Measurements from ENCODE around the gene CCDC7. TPM values are rescaled to one million over a fixed set of nuclear protein-coding genes. Genes with fewer than 3 reads are reported as not detected.
"Not testable (repeated sequence)": the region's sequence is repeated elsewhere in the genome, so short reads cannot be mapped to it uniquely, and the experiment has no call there.

Gene CCDC7
- total RNA-seq, 2 experiments from 2014 or later = 12.7 to 15.2 TPM

DNA sequence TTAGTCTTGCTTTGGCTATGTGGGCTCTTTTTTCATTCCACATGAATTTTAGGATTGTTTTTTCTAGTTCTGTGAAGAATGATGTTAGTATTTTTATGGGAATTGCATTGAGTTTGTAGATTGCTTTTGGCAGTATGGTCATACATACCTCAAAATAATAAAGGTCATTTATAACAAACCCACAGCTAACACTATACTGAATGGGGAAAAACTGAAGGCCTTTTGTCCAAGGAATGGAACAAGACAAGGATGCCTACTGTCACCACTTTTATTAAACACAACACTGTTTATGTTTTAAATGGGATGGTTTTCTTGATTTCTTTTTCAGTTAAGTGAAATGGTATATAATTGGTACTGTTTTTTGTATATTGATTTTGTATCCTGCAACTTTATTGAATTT, 84.3 kb downstream of the CCDC7 start:
- POLR2A ChIA-PET = no interaction called here
- H3K9me3 Mint-ChIP-seq = peaks cover 10% of the 10 kb centered on the region
- no peak overlapping the region for H3K27ac Mint-ChIP-seq
- H3K36me3 Mint-ChIP-seq (ENCODE audit: low read depth) = peaks cover 17% of the 10 kb centered on the region
- H3K27me3 Mint-ChIP-seq = no peaks in the 10 kb centered on the region
- H3K4me3 Mint-ChIP-seq = no peak overlapping the region
- H3K4me1 Mint-ChIP-seq = no peaks in the 10 kb centered on the region
- DNase-seq = no peak
- CTCF ChIA-PET = interaction anchor here (0.6 kb wide), 1 partner anchor 504 kb away, joined by 3 read pairs; no protein-coding TSS in a partner anchor

DNA sequence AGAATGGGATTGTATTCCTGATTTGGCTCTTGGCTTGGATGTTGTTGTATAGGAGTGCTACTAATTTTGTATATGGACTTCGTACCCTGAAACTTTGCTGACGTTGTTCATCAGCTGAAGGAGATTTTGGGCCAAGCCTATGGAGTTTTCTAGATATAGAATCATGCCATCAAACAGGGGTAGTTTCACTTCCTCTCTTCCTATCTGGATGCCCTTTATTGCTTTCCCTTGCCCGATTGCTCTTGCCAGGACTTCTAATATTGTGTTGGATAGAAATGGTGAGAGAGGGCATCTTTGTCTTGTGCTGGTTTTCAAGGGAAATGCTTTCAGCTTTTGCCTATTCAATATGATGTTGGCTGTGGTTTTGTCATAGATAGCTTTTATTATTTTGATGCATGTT, 92.3 kb downstream of the CCDC7 start:
- H3K4me3 Mint-ChIP-seq = no peak overlapping the region
- ChIA-PET POLR2A (no interaction called here), CTCF (no interaction called here)
- no peaks in the 10 kb centered on the region for H3K27me3 Mint-ChIP-seq
- H3K4me1 Mint-ChIP-seq = no peaks in the 10 kb centered on the region
- no peak for DNase-seq
- H3K27ac Mint-ChIP-seq = no peak overlapping the region
- peaks cover 5% of the 10 kb centered on the region for H3K36me3 Mint-ChIP-seq (ENCODE audit: low read depth)
- peaks cover 5% of the 10 kb centered on the region for H3K9me3 Mint-ChIP-seq

DNA sequence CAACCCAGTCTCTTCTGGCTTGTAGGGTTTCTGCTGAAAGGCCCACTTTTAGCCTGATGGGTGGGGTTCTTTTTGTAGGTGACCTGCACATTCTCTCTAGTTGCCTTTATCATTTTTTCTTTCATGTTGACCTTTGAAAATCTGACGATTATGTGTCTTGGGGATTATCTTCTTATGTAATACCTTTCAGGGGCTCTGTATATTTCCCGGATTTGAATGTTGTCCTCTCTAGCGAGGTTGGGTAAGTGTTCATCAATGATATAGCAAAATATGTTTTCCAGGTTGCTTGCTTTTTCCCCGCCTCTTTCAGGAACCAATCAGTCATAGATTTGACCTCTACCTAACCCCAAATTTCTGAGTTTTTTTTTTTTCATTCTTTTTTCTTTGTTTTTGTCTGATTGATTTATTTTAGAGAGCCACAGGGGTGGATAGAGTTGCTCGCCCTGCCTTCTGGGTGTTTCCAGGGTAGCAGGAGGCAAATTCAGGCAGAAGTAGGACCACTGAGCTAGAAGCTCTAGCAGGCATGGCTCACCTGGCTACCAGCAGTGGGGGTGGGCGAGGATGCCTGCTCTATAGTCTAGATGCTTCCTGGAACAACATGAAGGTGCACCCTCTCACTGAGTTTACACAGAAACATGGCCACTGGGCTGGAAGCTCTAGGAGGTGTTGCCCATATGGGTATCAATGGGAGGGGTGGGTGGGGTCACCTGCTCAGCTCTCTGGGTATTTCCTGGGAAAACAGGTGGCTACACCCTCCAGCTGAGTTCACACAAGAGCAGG, 94.9 kb downstream of the CCDC7 start:
- ChIA-PET CTCF (no interaction called here), POLR2A (no interaction called here)
- no peaks in the 10 kb centered on the region for H3K36me3 Mint-ChIP-seq (ENCODE audit: low read depth)
- no peaks in the 10 kb centered on the region for H3K4me1 Mint-ChIP-seq
- no peak overlapping the region for H3K4me3 Mint-ChIP-seq
- H3K27me3 Mint-ChIP-seq = no peaks in the 10 kb centered on the region
- no peak overlapping the region for H3K27ac Mint-ChIP-seq
- DNase-seq = no peak
- no peaks in the 10 kb centered on the region for H3K9me3 Mint-ChIP-seq

DNA sequence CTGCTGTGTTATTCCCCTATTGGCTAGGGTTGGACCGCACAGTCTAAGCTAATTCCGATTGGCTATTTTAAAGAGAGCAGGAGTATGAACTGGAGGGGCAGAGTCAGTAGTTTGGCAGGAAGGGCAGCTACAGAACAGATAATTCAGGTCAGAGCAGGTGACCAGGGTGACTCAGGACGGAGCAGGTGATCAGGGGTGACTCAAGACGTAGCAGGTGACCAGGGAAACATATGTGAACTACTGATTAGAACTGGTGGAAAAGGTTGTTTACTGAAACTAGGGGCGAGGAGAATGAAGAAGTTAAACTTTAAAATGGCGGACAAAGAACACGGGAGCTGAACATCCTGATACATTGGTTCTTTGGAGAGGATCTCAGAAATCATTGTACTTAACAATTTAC, 102.3 kb downstream of the CCDC7 start:
- no peak for DNase-seq
- POLR2A ChIA-PET = no interaction called here
- CTCF ChIA-PET = no interaction called here
- Mint-ChIP-seq H3K4me1 (no peaks in the 10 kb centered on the region), H3K27ac (no peak overlapping the region), H3K9me3 (peaks cover 4% of the 10 kb centered on the region), H3K4me3 (no peak overlapping the region), H3K27me3 (no peaks in the 10 kb centered on the region), H3K36me3 (ENCODE audit: low read depth) (no peaks in the 10 kb centered on the region)

DNA sequence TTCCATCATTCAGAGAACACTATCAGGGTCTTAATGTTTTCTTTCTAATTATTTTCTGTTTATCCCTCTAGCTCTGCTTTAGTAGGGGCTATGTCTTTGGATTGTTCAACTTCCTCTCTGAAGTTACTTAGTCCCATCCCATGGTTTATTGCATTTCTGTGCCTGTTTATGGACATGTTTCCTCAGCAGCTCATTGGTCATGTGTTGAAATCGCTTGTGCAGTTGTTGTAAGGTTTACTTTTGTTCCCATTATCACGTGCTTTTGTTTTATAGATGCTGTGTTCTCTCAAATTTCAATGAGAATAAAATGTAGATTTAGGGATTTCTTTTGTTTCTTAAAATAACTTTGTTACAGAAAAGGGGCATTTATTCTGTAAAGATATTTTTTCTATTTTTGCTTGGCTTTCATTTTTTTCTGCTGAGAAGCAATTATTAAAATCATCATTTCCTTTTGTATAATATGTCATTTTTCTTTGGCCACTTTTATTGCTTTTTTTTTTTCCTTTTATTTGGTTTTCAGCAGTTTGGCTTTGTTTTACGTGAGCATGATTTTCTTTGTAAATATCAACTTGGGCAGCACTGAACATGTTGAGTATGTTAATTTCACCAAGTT, 110.9 kb downstream of the CCDC7 start:
- H3K27ac Mint-ChIP-seq = no peak overlapping the region
- CTCF ChIA-PET = no interaction called here
- H3K9me3 Mint-ChIP-seq = peaks cover 4% of the 10 kb centered on the region
- H3K4me1 Mint-ChIP-seq = peaks cover 6% of the 10 kb centered on the region
- H3K36me3 Mint-ChIP-seq (ENCODE audit: low read depth) = peaks cover 11% of the 10 kb centered on the region
- no peaks in the 10 kb centered on the region for H3K27me3 Mint-ChIP-seq
- POLR2A ChIA-PET = no interaction called here
- no peak for DNase-seq
- H3K4me3 Mint-ChIP-seq = no peak overlapping the region

DNA sequence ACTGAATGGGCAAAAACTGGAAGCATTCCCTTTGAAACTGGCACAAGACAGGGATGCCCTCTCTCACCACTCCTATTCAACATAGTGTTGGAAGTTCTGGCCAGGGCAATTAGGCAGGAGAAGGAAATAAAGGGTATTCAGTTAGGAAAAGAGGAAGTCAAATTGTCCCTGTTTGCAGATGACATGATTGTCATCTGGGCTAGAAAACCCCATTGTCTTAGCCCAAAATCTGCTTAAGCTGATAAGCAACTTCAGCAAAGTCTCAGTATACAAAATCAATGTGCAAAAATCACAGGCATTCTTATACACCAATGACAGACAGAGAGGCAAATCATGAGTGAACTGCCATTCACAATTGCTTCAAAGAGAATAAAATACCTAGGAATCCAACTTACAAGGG, 116.8 kb downstream of the CCDC7 start:
- H3K36me3 Mint-ChIP-seq (ENCODE audit: low read depth); H3K4me3 Mint-ChIP-seq; H3K9me3 Mint-ChIP-seq; DNase-seq; H3K4me1 Mint-ChIP-seq; H3K27me3 Mint-ChIP-seq; POLR2A ChIA-PET; CTCF ChIA-PET; H3K27ac Mint-ChIP-seq: not testable (repeated sequence)

DNA sequence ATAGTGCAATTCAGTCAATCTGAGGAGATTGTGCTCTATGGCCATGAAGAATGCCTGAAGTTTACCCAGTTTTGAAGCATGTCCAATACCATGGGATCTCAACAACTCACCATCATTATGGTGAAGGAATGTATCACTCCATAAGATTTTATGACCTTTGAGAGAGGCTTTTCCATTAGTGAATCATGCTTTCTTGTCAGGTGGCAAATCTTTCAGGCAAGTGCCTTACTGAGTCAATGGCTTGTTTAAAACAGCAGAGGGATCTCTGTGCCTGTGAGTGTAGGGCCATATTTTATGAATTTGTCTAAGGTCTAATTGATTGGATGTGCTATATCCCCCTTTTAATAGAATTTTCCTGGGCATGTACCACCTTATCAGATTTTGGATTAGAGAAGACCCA, 131.5 kb downstream of the CCDC7 start:
- POLR2A ChIA-PET = no interaction called here
- no peaks in the 10 kb centered on the region for H3K27me3 Mint-ChIP-seq
- no peaks in the 10 kb centered on the region for H3K4me1 Mint-ChIP-seq
- DNase-seq = no peak
- no peak overlapping the region for H3K4me3 Mint-ChIP-seq
- CTCF ChIA-PET = no interaction called here
- H3K9me3 Mint-ChIP-seq = no peaks in the 10 kb centered on the region
- H3K27ac Mint-ChIP-seq = no peak overlapping the region
- no peaks in the 10 kb centered on the region for H3K36me3 Mint-ChIP-seq (ENCODE audit: low read depth)

DNA sequence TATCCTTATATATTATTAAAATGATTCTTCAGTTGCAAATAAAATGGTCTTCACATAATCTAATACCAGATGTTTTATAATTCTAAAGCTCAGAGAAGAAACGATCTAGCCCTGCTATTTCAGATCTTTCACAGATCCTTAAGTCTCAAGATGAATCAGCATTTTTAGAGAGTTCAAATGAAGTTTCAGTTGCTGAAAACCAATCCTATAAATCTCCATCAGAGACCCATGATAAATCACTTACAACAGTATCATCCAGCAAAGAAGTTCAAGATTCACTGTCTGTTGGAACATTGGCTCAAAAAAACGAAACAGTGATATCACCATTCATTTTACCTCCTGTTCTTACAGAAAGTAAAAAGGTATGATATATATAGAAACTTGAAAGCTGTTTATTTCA, 137.0 kb downstream of the CCDC7 start:
- CTCF ChIA-PET = no interaction called here
- POLR2A ChIA-PET = no interaction called here
- peaks cover 4% of the 10 kb centered on the region for H3K9me3 Mint-ChIP-seq
- H3K27me3 Mint-ChIP-seq = no peaks in the 10 kb centered on the region
- no peak overlapping the region for H3K4me3 Mint-ChIP-seq
- H3K4me1 Mint-ChIP-seq = no peaks in the 10 kb centered on the region
- no peak for DNase-seq
- H3K36me3 Mint-ChIP-seq (ENCODE audit: low read depth) = peaks cover 5% of the 10 kb centered on the region
- no peak overlapping the region for H3K27ac Mint-ChIP-seq

DNA sequence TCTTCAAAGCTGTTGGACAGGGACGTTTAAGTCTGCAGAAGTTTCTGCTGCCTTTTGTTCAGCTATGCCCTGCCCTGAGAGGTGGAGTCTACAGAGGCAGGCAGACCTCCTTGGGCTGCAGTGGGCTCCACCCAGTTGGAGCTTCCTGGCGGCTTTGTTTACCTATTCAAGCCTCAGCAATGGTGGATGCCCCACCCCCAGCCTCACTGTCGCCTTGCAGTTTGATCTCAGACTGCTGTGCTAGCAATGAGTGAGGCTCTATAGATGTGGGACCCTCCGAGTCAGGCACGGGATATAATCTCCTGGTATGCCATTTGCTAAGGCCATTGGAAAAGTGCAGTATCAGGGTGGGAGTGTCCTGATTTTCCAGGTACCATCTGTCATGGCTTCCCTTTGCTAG, 152.1 kb downstream of the CCDC7 start:
- DNase-seq, H3K4me1 Mint-ChIP-seq, H3K4me3 Mint-ChIP-seq, CTCF ChIA-PET, H3K27me3 Mint-ChIP-seq, H3K27ac Mint-ChIP-seq, POLR2A ChIA-PET: not testable (repeated sequence)
- peaks cover 14% of the 10 kb centered on the region for H3K9me3 Mint-ChIP-seq
- H3K36me3 Mint-ChIP-seq (ENCODE audit: low read depth) = peaks cover 13% of the 10 kb centered on the region

DNA sequence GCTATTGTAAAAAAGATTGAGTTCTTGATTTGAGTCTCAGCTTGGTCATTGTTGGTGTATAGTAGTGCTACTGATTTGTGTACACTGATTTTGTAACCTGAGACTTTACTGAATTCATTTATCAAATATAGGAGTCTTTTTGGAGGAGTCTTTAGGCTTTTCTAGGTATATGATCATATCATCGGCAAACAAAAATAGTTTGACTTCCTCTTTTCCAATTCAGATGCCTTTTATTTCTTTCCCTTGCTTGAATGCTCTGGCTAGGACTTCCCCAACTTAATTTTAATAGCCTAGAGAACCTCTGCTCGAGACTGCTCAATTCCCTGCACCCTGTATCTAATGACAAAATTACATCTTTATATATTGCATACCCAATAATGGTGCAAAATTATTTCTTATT, 154.4 kb downstream of the CCDC7 start:
- Mint-ChIP-seq H3K27me3 (no peaks in the 10 kb centered on the region), H3K4me1 (no peaks in the 10 kb centered on the region), H3K27ac (no peak overlapping the region), H3K36me3 (ENCODE audit: low read depth) (peaks cover 13% of the 10 kb centered on the region), H3K9me3 (peaks cover 14% of the 10 kb centered on the region), H3K4me3 (no peak overlapping the region)
- ChIA-PET CTCF (no interaction called here), POLR2A (no interaction called here)
- no peak for DNase-seq

DNA sequence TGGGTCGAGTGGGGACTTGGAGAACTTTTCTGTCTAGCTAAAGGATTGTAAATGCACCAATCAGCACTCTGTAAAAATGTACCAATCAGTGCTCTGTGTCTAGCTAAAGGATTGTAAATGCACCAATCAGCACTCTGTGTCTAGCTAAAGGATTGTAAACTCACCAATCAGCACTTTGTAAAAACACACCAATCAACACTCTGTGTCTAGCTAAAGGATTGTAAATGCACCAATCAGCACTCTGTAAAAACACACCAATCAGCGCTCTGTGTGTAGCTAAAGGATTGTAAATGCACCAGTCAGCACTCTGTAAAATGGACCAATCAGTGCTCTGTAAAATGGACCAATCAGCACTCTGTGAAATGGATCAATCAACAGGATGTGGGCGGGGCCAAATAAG, 155.6 kb downstream of the CCDC7 start:
- H3K9me3 Mint-ChIP-seq = peaks cover 14% of the 10 kb centered on the region
- not testable (repeated sequence) for H3K4me3 Mint-ChIP-seq

DNA sequence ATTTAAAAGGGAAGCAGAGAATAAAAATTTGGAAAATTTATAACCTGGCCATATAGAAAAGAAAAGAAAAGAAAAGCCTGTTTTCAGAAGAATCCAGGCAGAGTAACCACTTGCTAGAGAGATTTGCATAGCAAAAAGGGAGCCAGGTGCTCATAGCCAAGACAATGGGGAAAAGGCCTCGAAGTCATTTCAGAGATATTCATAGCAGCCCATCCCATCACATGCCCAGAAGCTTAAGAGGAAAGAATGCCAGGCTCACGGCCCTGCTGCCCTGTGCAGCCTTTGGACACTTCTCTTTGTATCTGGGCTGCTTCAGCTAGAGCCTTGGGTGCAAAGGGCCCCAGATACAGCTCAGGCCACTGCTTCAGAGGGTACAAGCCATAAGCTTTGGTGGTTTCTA, 159.8 kb downstream of the CCDC7 start:
- ChIA-PET POLR2A (no interaction called here), CTCF (no interaction called here)
- Mint-ChIP-seq H3K27ac (no peak overlapping the region), H3K4me1 (no peaks in the 10 kb centered on the region), H3K27me3 (no peaks in the 10 kb centered on the region), H3K9me3 (peaks cover 13% of the 10 kb centered on the region), H3K4me3 (no peak overlapping the region), H3K36me3 (ENCODE audit: low read depth) (peaks cover 13% of the 10 kb centered on the region)
- no peak for DNase-seq

More for the DNA sequence above, 155.6 kb downstream of the CCDC7 start:
- CTCF ChIA-PET, H3K27ac Mint-ChIP-seq, DNase-seq, H3K4me1 Mint-ChIP-seq, H3K27me3 Mint-ChIP-seq: not testable (repeated sequence)
- POLR2A ChIA-PET = interaction anchor here (0.7 kb wide), 1 partner anchor 76 kb away, joined by 3 read pairs; no protein-coding TSS in a partner anchor
- peaks cover 13% of the 10 kb centered on the region for H3K36me3 Mint-ChIP-seq (ENCODE audit: low read depth)

DNA sequence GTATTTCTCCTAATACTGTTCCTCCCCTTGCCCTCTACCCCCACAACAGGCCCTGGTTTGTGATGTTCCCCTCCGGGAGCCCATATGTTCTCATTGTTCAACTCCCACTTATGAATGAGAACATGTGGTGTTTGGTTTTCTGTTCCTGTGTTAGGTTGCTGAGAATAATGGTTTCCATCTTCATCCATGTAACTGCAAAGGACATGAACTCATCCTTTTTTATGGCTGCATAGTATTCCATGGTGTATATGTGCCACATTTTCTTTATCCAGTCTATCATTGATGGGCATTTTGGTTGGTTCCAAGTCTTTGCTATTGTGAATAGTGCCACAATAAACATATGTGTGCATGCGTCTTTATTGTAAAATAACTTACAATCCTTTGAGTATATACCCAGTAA, 164.6 kb downstream of the CCDC7 start:
- H3K27ac Mint-ChIP-seq, H3K27me3 Mint-ChIP-seq, POLR2A ChIA-PET, CTCF ChIA-PET, DNase-seq, H3K4me3 Mint-ChIP-seq, H3K4me1 Mint-ChIP-seq: not testable (repeated sequence)
- H3K36me3 Mint-ChIP-seq (ENCODE audit: low read depth) = peaks cover 15% of the 10 kb centered on the region
- H3K9me3 Mint-ChIP-seq = peaks cover 11% of the 10 kb centered on the region

DNA sequence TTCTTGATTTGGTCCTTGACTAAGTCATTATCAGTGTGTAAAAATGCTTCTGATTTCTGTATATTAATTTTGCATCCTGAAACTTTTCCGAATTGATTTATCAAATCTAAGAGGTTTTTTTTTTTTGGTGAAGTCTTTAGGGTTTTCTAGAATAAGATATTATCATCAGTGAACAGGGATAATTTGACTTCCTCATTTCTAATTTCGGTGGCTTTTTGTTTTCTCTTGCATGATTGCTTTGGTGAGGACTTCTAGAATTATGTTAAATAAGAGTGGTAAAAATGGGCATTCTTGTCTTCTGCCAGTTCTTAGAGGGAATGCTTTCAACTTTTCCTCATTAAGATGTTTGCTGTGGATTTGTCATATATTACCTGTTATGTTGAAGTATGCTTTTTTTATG, 170.5 kb downstream of the CCDC7 start:
- no peak overlapping the region for H3K27ac Mint-ChIP-seq
- H3K9me3 Mint-ChIP-seq = peaks cover 10% of the 10 kb centered on the region
- H3K4me1 Mint-ChIP-seq = no peaks in the 10 kb centered on the region
- CTCF ChIA-PET = no interaction called here
- no peak for DNase-seq
- POLR2A ChIA-PET = no interaction called here
- no peak overlapping the region for H3K4me3 Mint-ChIP-seq
- H3K36me3 Mint-ChIP-seq (ENCODE audit: low read depth) = peaks cover 17% of the 10 kb centered on the region
- H3K27me3 Mint-ChIP-seq = no peaks in the 10 kb centered on the region

Data from activated CD4-positive, alpha-beta memory T cell treated with anti-CD3 and anti-CD28 coated beads, Interleukin-2, amount 10 ng/mL, durations not matched to agents 7 days and 5 days (primary cell).